HG03064 (cell line): ENCODE data around the gene TAF5L.
"Not testable (repeated sequence)": the region's sequence is repeated elsewhere in the genome, so short reads cannot be mapped to it uniquely, and the experiment has no call there.

Source experiments
- ATAC-seq: cut with Tn5 transposase; IDR thresholded peaks from one replicate; pipeline ENCODE4 v1.9.1; 2021; ENCODE audit warnings: low read depth; ENCODE audit not compliant: unreplicated experiment

TAF5L gene

DNA sequence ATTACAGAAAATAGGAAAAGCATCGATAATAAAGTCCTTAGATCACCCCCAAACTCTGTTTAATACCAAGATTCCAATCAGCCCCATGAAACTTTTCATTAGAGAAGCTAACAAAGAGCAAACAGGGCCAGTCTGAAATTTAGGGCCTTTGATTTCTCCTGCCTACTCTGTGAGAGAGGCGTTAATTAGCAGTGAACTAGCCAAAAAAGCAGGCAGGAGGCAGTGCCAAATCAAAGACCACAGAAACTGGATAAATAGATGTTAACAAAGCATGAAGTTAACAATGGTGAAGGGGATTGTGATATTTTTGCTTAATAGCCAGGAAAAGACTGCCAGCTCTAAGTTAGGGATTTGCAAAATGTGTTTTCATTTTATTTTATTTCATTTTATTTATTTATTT lies 11.2 kb downstream of the TAF5L start:
- ATAC-seq = no peak

DNA sequence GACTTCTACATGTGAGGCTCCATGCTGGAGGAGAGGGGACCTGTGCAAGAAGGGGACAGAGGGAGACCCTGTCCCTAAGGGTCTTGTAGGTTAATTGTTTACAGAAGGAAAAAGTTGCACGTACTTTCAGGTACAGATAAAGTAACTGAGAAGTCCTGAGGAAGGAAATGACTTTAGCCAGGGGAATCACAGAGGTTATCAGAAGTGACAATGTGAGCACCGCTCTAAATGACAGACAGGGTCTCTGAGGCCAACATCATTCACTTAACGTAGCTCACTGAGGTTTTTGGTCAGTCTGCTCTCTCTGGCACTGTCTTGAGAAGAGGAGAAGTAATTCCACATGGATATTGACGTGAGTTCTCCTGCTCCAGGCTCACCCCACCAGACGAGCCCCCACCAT lies 12.0 kb downstream of the TAF5L start:
- no peak for ATAC-seq

DNA sequence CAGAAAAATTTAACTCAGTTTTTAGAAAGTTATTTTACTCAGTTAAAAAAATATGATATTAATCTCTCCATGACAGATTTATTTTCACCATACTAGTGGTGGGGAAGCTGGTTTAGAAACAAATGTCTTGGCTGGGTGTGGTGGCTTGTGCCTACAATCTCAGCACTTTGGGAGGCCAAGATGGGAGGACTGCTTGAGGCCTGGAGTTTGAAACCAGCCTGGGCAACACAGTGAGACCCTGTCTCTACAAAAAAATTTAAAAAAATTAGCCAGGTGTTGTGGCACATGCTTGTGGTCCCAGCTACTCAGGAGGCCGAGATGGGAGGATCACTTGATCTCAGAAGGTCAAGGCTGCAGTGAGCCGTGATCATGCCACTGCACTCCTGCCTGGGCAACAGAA lies 17.3 kb downstream of the TAF5L start:
- ATAC-seq = no peak

DNA sequence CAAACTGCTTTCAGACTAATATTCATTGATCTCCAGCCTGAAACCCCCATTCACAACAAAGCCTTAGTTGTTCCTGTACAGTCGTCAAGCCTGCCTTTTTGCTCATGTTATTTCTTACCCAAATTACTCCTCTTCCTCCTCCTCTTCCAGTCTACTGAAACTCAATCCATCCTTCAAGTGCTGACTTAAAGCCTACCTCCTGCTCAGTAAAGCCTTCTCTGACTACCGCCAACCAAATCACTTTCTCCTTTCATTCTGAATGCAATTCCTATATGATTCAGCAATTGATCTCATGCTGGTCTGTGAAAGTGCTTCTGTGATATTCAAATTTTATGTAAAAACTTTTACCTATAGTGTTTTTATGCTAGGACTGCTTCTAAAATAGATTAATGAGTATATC lies 18.6 kb downstream of the TAF5L start:
- ATAC-seq = no peak

DNA sequence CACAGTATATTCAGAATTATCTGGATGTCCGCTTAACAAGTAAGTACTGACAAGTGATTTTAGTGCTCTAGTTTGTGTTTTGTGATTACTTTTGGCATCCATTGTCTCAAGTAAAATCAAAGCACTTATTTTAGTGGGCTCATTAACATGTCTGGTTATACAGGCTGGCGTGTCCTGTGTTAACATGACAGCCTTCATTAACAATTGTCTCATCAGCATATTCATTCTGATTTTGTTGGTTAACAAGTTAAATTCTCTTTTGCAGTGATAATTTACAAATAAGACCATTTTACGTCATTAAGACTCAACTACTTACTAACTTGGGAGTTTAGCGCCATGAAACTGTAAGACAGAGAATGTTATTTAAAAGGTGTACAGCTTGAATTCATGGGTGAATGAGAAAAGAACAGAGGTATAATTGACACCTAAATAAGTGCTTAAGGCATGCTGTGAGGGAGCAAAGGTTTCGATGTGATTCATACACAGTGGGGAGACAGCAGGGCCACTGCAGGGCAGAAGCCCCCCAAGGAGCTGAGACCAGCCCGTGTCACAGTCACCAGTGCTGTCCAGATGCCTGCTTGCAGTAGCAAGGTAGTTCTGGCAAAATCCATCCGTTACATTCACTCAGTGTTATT lies 22.4 kb downstream of the TAF5L start:
- ATAC-seq = no peak

DNA sequence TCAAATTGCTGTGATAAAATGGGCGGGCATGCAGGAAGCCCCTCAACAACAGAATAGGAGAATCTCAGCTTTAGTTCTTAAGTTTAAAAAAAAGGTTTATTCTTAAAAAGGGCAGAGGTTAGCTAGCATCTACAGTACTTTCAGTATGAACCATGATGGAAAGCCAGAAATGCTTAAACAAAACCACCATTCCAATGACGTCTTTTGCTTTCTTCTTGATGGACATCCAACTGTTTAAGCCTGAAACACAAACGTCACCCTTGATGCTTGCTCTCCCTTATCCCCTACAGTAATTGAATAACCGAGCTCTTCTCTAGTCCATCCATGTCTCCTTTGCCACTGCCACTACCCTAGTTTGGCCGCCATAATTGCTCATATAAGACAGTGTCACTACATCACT lies 25.7 kb downstream of the TAF5L start:
- ATAC-seq = no peak

DNA sequence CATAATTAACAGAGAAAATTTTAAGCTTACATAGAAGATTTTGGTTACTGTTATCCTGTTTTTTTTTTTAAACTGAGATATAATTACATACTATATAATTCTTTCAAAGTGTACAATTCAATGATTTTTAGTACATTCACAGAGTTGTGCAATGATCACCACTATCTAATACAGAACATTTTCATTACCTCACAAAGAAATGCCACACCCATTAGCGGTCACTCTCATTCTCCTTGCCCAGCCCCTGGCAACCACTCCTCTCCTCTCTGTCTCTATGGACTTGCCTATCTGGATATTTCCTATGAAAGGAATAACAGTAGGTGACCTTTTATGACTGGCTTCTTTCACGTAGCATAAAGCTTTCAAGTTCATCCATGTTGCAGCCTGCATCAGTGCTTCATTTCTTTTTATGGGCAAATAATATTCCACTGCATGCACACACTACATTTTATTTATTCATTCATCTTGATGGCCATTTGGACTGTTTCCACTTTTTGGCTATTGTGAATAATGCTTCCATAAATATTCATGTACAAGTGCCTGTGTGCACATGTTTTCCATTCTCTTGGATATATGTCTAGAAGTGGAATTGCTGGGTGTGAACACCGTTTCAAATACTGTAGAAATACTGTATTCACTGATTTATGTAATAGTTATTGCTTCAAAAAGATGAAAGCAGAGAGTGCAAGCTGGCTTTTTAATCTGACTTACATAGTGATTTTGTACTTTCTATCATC lies 26.5 kb downstream of the TAF5L start:
- no peak for ATAC-seq

DNA sequence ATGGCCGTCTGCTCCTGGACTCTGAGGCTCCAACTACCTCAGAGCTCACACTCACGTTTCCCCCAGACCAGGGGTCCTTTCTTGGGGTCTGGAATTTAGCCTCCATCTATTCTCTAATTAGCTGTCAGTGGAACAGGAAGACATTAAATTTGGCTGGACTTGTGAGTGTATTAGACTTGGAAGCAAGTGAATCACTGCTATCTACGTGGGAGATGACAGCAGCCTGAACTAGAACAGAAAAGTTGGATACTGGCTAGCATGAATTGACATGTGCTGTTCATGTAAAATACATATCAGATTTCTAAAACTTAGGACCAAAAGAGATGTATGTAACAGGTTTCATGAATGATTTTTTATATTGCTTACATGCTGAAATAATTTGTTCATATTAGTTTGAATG lies 28.0 kb downstream of the TAF5L start:
- no peak for ATAC-seq

DNA sequence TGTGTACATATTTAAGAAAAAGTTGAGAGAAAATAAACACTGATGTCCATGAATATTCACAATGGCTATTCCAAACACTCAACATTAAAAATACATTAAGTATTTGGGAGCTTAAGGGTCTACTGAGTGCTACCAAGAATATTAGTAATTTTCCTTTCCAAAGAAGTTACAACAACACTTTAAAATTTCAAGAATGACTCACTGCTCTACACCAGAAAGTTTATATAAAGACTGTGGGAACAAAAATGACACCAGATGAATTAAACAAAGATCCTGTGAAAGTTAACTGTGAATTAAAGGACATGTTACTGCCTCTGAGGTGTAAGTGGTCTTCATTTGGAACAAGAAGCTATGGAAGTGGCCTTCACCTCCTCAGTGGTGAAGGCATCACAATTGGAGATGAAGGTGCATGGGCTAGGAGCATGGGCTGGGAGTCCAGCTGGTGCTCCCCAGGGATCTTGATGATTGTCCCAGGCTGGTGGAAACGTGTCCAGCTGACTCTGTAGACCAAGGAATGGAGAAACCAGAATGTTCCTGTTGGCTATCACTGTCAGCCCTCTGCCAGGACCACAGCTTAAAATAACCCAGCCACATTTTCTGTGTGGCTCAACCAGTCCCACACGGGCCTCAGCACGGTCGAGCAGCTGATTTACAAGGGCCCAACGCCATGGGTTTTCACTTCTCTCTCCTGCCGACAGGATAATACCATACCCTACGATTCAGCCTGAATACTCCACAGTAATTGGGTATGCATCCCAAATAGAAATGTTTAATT lies 28.8 kb downstream of the TAF5L start:
- no peak for ATAC-seq

DNA sequence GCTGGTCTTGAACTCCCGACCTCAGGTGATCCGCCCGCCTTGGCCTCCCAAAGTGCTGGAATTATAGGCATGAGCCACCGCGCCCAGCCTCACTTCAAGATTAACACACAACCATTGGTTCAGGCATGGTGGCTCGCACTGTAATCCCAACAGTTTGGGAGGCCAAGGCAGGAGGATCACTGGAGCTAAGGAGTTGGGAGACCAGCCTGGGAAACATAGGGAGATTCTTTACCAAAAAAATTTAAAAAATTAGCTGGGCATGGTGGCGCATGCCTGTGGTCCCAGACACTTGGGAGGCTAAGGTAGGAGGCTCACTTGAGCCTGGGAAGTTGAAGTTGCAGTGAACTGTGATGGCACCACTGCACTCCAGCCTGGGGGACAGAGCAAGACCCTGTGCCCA lies 30.0 kb downstream of the TAF5L start:
- not testable (repeated sequence) for ATAC-seq

DNA sequence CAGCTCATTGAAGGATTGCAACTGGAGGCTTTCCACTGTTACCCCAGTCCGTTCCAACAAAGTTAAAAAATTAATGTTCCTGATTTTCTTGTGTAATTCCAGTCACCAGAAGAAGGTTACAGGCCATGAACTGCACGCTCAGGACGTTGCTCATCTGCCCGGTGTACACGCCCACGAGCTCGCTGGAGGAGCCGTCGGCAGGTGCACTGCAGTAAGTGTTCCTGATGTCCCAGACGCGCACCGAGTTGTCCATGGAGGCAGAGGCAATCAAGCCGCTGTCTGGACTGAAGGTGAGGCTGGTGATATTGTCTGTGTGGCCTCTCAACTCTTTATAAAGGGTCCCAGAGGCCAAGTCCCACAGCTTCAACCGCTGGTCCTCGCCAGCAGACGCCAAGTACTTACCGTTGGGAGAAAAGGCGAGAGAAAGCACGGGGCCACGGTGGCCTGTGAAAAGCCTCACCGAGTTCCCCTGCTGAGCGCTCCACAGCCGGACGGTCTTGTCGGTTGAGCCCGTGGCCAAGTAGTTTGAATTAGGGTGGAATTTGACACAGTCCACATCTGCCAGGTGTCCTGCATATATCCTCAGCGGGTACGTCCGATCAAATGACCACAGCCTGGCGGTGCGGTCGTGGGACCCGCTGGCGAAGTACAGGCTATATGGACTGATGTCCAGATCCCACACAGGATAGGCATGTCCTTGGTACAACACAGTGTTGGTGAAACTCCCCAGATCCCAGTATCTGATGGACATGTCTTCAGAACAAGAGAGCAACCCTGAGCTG lies 31.5 kb downstream of the TAF5L start:
- ATAC-seq = no peak

DNA sequence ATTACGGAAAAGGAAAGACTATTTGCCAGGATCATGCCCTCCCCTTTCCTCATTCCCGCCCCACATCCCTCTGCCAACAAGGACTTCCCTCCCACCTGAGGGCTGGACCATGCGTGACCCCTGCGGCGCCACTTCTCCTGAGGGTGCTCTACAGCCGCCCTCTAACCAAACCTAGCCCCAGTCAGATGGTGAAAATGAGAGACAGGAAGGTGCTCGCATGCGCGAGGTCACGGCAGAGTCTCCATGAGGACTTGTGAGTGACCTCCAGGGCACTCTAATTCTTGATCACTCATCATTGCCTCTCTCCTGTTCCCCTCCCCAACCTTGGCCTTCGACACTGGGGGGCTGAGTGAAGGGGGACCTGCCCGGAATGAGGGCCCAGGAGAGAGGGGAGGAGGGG lies 32.1 kb downstream of the TAF5L start:
- ATAC-seq = no peak

DNA sequence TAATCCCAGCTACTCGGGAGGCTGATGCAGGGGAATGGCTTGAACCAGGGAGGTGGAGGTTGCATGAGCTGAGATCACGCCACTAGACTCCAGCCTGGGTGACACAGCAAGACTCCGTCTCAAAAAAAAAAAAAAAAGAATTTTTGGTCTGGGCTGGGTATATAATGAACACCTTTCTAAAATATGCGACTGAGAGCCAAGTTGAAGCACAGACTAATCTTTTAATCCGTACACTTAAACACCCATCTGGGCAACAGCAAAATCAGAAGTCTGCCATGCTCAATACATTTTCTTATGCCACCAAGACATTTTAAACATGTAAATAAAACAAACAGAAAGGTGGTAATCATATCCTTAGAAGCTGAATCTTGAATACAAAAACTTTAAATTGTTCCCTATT lies 35.8 kb downstream of the TAF5L start:
- no peak for ATAC-seq

DNA sequence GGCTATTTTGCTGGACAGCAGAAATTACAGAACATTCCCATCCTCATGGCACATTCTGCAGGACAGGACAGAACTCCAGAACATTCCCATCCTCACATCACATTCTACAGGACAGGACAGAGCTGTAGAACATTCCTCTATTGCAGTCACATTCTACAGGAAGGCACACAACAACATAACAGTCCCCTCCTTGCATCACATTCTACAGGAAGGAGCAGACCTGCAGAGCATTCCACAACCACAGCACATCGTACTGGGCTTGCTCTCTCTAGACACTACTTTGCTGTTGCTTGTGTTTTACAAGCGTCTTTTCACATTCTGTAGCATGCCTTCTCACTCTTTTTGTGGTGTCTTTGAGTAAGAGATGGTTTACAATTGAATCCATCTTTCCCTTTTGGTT lies 40.6 kb downstream of the TAF5L start:
- no peak for ATAC-seq

DNA sequence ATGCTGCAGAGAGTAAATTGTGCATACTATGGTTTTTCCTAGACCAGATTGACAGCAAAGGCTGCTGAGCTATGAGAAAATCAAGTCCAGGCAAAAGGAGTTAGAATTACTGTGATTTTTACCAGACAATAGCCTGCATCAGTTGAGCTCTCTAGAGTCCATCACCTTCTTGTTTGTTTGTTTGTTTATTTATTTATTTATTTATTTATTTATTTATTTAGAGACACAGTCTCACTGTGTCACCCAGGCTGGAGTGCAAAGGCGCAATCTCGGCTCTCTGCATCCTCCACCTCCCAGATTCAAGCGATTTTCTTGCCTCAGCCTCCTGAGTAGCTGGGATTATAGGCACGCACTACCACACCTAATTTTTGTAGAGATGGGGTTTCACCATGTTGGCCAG lies 43.2 kb downstream of the TAF5L start:
- ATAC-seq = no peak

DNA sequence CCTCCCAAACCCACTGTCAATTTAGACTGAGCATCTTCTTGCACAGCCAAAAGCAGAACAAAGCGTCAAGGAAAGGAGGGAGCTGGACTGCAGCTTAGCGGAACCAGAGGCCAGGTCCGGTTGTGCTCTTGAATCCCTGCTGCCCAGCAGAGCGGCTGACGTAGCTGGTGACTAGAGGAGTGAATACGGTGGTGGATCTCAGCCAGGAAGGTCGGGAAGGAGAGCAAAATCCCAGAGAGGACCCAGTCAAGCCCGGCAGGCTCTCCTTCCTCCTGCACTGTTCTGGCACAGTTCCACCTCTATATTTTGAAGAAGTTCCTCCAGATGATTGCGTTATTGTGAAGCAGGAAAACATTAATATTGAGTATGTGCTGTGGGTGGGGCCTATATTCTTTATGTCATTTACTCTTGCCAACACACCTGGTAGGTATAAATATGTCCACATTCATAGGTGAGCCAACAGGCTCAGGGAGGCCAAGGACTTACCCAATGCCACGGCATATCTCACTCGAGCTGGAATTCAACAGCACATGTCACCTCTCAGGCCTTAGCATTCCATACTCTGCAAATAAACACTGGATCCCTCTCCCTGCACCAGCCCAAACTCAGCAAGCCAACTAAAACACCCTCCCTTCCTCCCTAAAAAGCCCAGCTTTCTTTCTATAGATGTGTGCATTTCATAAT lies 43.8 kb downstream of the TAF5L start:
- no peak for ATAC-seq

DNA sequence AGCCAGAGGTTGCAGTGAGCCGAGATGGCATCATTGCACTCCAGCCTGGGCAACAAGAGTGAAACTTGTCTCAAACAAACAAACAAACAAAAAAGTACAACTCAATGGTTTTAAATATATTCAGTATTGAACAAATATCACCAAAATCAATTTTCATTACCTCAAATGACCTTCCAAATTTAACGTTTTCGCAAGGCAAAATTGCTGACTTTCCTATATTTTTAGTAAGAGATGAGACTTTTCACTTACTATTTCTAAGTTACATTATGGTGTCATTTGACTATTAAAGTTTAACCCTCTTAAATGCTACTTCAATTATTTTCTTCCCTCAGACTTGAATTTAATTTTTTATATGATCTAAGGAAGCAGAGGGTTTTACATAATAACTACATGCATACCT lies 44.4 kb downstream of the TAF5L start:
- no peak for ATAC-seq

DNA sequence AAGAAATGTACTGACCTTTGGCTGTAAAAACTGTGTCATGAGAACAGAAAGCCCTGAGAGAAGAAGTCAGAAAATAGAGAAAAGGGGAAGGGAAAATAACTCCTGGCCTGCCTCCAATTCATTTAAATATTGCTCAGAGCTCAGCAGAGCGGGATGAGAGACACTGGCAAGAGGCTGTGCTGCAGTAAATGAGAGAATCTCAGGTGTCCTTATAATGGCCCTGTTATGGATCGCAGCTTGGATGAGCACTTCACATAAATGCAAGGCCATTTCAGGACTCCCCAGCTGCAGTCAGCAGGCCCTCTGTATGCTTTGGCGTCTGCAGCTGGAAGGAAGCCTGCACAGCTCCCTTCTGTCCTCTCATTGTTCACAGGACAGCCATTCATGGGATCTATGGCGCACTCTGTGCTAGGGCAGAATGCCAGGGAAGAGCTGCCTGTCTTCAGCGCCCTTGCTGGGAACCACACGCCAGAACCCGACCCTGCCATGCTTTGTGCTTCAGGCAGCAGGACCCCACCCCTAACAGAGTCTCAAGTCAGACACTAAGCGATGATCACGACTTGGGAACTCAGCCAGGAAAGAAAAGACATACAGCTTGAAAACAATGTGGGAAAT lies 46.8 kb downstream of the TAF5L start:
- ATAC-seq = peak; percentile 95

DNA sequence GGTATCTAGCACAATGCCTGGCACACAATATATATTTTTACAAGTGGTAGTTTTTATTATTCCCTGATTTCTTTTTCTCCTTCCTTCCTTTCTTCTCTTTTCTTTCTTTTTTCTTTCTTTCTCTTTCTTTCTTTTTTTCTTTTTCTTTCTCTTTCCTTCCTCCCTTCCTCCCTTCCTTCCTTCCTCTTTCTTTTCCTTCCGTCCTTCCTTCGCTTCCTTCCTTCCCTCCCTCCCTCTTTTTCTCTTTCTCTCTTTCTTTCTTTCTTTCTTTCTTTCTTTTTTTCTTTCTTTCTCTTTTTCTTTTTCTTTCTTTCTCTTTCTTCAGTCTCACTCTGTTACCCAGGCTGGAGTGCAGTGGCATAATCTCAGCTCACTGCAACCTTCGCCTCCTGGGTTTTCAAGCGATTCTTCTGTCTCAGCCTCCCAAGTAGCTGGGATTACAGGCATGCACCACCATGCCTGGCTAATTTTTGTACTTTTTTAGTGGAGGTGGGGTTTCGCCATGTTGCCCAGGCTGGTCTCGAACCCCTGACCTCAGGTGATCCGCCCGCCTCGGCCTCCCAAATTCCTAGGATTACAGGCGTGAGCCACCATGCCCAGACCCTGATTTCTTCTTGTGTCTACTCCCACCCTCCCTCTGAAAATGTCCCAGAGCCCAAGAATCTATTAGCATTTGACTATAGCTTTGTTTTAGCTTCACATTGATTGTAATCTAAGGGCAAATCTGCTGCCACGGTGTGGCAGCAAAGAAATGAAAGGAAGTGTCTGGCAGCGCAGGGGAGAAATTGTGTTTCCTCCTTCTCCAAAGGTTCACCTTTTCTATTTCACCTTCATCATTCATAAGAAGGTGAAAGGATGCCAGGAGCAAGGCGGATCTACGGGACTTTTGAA lies 47.5 kb downstream of the TAF5L start:
- ATAC-seq = peak; percentile 30
